Measurements from ENCODE around the gene TBC1D2.

DNA sequence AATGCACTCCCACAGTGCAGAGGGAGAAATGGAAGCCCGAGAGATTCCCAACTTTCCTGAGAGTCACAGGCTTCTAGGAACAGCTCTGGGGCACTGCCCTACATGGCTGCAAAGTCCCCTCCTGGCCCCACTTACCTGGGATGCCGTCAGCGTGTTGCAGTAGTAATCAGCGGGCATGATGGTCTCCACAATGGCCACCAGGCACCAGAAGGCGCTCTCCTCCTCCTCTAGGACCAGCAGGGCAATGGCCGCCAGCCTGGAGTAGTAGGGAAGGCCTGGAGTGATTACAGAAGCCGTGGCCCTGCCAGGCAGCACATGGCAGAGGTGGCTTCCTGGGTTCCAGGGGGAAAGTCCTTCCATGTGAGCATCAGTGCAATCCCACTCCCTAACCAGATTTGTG, 52.3 kb downstream of the TBC1D2 start:
- TF ChIP-seq, protein P1, sequence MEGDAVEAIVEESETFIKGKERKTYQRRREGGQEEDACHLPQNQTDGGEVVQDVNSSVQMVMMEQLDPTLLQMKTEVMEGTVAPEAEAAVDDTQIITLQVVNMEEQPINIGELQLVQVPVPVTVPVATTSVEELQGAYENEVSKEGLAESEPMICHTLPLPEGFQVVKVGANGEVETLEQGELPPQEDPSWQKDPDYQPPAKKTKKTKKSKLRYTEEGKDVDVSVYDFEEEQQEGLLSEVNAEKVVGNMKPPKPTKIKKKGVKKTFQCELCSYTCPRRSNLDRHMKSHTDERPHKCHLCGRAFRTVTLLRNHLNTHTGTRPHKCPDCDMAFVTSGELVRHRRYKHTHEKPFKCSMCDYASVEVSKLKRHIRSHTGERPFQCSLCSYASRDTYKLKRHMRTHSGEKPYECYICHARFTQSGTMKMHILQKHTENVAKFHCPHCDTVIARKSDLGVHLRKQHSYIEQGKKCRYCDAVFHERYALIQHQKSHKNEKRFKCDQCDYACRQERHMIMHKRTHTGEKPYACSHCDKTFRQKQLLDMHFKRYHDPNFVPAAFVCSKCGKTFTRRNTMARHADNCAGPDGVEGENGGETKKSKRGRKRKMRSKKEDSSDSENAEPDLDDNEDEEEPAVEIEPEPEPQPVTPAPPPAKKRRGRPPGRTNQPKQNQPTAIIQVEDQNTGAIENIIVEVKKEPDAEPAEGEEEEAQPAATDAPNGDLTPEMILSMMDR (conservative IDR thresholded peaks at IDR 0.05; ENCODE audit: low read length) = no peak
- TF ChIP-seq EZH2phosphoT487 (IDR thresholded peaks at IDR 0.05; ENCODE audit: borderline replicate concordance, low read depth, low read length) = no peak
